WTC11 (cell line): Measurements from ENCODE around the gene ZBTB7C.

ENCODE experiments used
- CTCF ChIP-seq: fragments of 200-600 bp; IDR thresholded peaks from 2 replicates; pipeline ENCODE4 v1.8.0; 2022; ENCODE audit warnings: antibody characterized with exemption
- SMAD4 ChIP-seq: sonication (generic); formaldehyde crosslinking; IDR thresholded peaks from 2 replicates; pipeline ENCODE4 v1.8.0; 2022; ENCODE audit warnings: mild to moderate bottlenecking, missing genetic modification reagents
- ZNF138 ChIP-seq: sonication (generic); formaldehyde crosslinking; conservative IDR thresholded peaks from 2 replicates; pipeline ENCODE4 v1.8.1; 2022; ENCODE audit warnings: mild to moderate bottlenecking, moderate library complexity, missing genetic modification reagents
- ZNF232 ChIP-seq: sonication (generic); formaldehyde crosslinking; IDR thresholded peaks from 2 replicates; pipeline ENCODE4 v1.8.0; 2022; ENCODE audit warnings: mild to moderate bottlenecking, missing genetic modification reagents

GRCh38 chr18:47992976-47993375 lies 416.2 kb downstream of the ZBTB7C start:
- TF ChIP-seq CTCF = no peak
- no peak for TF ChIP-seq ZNF232 (CRISPR knock-in tag)
- no peak for TF ChIP-seq ZNF138 (CRISPR knock-in tag)
- no peak for TF ChIP-seq SMAD4
